ENCODE measurements around the gene REEP2. TPM values are rescaled to one million over a fixed set of nuclear protein-coding genes. Genes with fewer than 3 reads are reported as not detected.
"Not testable (repeated sequence)": the region's sequence is repeated elsewhere in the genome, so short reads cannot be mapped to it uniquely, and the experiment has no call there.

The REEP2 gene
- total RNA-seq, 1 experiment from 2014 or later: 49.0 TPM

- not testable (repeated sequence) for H3K4me1 ChIP-seq (ENCODE audit: insufficient read depth, low read length); H3K27ac ChIP-seq (ENCODE audit: insufficient read length, low read depth, low read length); H2AFZ ChIP-seq (ENCODE audit: low read length); H2BK15ac ChIP-seq (ENCODE audit: low read depth, low read length); H3K9me3 ChIP-seq (ENCODE audit: control insufficient read depth, low read depth, low read length); H3K18ac ChIP-seq (ENCODE audit: insufficient read length, low read depth, low read length); H3K27me3 ChIP-seq (ENCODE audit: insufficient read depth, low read length); H2BK5ac ChIP-seq (ENCODE audit: insufficient read length, low read length); H4K5ac ChIP-seq (ENCODE audit: insufficient read length, low read depth, low read length); H3K4me1 Mint-ChIP-seq; H3K79me2 ChIP-seq (ENCODE audit: insufficient read depth, low read length); H3K4me3 Mint-ChIP-seq; H2BK120ac ChIP-seq (ENCODE audit: low read depth, low read length, poor library complexity, severe bottlenecking); H2BK20ac ChIP-seq (ENCODE audit: low read depth, low read length, poor library complexity, severe bottlenecking); H3K79me1 ChIP-seq (ENCODE audit: insufficient read depth, low read depth, low read length, poor library complexity, severe bottlenecking); H3K4me2 ChIP-seq (ENCODE audit: insufficient read depth, insufficient read length, low read length); H3K14ac ChIP-seq (ENCODE audit: insufficient read depth, low read length); H3K9ac ChIP-seq (ENCODE audit: extremely low read depth, insufficient read length, low read length); H2AK5ac ChIP-seq (ENCODE audit: insufficient read length, low read length); H2BK12ac ChIP-seq (ENCODE audit: insufficient read length, low read depth, low read length); H3T11ph ChIP-seq (ENCODE audit: low read length); H4K20me1 ChIP-seq (ENCODE audit: control insufficient read depth, insufficient read depth, insufficient read length); H4K91ac ChIP-seq (ENCODE audit: insufficient read length, low read depth, low read length); H3K4ac ChIP-seq (ENCODE audit: low read depth, low read length); H3K23ac ChIP-seq (ENCODE audit: insufficient read length, low read depth, low read length); H3K23me2 ChIP-seq (ENCODE audit: insufficient read length, low read depth, low read length, poor library complexity, severe bottlenecking); H4K8ac ChIP-seq (replicated peaks; ENCODE audit: insufficient read length, low read depth, low read length); H3K27ac Mint-ChIP-seq; H3K56ac ChIP-seq (ENCODE audit: insufficient read length, low read depth, low read length); H3K27me3 Mint-ChIP-seq (ENCODE audit: low read depth)
- peak; percentile 69 for DNase-seq
- H3K9me3 Mint-ChIP-seq: peaks cover 14 to 17% of the 10 kb centered on the region in 2 experiments
- no CpG with 5 or more reads among the region's 14 CpGs for WGBS (ENCODE audit: extremely low coverage, insufficient read length, low lambda C conversion rate)
- TF ChIP-seq CTCF (conservative IDR thresholded peaks at IDR 0.05): peak; percentile 76
- peaks cover 44 to 67% (median 67%) of the 10 kb centered on the region in 3 experiments for H3K36me3 Mint-ChIP-seq (ENCODE audit: insufficient read depth in 1 of 3, low read depth in 3 of 3)
These were observed 27.7 kb upstream of the REEP2 start for GRCh38 chr5:138410996-138411640.

All from H9 (cell line).